Right renal cortex interstitium (tissue), 3 donors: ENCODE measurements around the gene PRRC2A. TPM values are rescaled to one million over a fixed set of nuclear protein-coding genes. Genes with fewer than 3 reads are reported as not detected.

Experiments
- DNase-seq, 3 donors: peaks; one replicate each; pipeline ENCODE4 v3.0.0-alpha.2; 2013; ENCODE audit warnings: low read depth in 3 of 3, low spot score in 2 of 3
- polyA plus RNA-seq, 3 donors: library from polyadenylated mRNA; unstranded; fragments of 120-200 nt; gene quantifications; one replicate each; pipeline ENCODE4 v1.2.1, GENCODE V29; 2013; ENCODE audit not compliant: insufficient read length in 3 of 3

The PRRC2A gene
- polyA plus RNA-seq, 3 donors: 131 to 142 (median 140) TPM

GRCh38 chr6:31663961-31664789 is 43.7 kb downstream of the PRRC2A start:
- DNase-seq: no peak

GRCh38 chr6:31664790-31665500 is 44.4 kb downstream of the PRRC2A start, which contains the start of gene GPANK1:
Gene GPANK1 (minus strand): TSS chr6:31664997. CDS start chr6:31664478, 519 bp downstream.
- DNase-seq: peak in 2 of 3 donors; percentile 89 to 92

DNA sequence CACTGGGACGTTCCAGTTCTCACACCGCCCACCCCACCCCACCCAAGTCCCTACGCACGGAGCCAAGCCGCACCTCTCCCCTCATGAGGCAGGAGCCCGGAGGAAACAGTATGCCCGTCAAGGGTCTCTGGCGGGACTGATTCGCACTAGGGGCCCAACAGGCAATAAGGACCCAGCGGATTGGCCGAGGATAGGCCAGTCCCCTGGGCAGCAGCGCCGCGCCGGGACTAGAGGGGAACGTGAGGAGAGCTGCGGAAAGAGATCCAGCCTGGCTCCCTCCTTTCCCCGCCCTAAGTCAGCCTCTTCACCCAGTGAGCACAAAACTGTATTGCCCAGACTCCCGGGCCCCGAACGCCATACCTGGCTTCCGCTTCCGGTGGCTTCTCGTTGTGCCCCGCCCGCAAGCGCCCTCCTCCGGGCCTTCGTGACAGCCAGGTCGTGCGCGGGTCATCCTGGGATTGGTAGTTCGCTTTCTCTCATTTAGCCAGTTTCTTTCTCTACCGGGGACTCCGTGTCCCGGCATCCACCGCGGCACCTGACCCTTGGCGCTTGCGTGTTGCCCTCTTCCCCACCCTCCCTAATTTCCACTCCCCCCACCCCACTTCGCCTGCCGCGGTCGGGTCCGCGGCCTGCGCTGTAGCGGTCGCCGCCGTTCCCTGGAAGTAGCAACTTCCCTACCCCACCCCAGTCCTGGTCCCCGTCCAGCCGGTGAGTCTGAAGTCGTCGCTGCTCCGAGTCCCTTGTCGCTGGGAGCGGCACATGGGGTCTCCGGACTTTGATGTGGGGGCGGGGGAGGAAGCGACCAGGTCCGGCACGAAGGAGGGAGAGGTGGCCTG is 45.2 kb downstream of the PRRC2A start, which contains the start of gene CSNK2B:
CSNK2B (plus strand) TSS at position 580 of the 836 bp plus-strand sequence. CDS start 752 bp downstream, outside the sequence.
- peak in 2 of 3 donors; percentile 90 to 96 for DNase-seq

DNA sequence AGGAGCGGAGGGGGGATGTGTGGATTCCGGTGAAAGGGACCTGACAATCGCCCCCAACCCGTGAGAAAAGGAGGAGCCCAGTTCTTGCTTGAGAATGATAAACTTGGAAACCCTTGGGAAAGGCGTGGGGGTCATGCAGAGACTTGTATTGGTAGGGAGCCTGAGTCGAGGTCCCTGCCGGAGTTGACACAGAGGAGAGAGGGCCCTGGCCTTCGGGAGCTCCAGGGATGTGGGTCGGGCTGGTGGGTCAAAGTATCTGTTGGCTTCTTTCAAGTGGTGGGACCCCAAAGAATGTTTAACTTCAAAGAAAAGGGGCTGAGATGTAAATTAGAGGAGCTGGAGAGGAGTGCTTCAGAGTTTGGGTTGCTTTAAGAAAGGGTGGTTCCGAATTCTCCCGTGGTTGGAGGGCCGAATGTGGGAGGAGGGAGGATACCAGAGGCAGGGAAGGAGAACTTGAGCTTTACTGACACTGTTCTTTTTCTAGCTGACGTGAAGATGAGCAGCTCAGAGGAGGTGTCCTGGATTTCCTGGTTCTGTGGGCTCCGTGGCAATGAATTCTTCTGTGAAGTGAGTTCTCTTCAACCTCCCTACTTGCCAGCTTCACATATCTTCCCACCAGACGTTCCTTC is 45.9 kb downstream of the PRRC2A start:
- no peak for DNase-seq

- DNase-seq: no peak
These were observed 49.2 kb downstream of the PRRC2A start, which contains the start of gene LY6G5B for GRCh38 chr6:31669676-31670075. Gene LY6G5B (plus strand): TSS chr6:31669976. CDS start chr6:31670951, 975 bp downstream.

DNA sequence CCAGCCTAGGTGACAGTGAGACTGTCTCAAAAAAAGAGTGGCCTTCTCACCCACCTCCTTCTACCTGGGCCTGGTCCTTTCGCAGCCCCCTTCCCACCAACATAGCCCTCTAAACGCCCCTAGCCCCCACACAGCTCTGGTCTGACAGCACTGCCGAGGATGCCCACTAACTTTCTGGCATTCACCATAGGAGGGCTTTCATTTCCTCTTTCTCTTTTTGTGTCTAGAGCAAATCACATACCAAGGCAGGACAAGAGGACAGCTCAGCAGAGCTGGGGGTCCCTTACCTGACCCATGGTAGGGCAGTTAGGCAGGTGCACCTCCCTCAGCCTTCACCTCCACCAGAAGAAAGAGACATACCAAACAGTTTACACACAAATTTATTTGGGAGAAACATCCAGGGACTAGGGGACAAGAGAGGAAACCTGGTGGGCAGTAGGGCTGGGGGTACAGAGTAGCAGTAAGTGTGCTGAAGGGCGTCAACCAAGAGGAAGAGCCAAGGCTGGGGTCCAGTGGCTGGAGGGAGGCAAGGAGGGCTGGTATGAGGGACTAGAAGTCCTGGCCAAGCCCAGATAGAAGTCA is 55.9 kb downstream of the PRRC2A start:
- DNase-seq: no peak

GRCh38 chr6:31676904-31677303 is 56.4 kb downstream of the PRRC2A start:
- no peak for DNase-seq

DNA sequence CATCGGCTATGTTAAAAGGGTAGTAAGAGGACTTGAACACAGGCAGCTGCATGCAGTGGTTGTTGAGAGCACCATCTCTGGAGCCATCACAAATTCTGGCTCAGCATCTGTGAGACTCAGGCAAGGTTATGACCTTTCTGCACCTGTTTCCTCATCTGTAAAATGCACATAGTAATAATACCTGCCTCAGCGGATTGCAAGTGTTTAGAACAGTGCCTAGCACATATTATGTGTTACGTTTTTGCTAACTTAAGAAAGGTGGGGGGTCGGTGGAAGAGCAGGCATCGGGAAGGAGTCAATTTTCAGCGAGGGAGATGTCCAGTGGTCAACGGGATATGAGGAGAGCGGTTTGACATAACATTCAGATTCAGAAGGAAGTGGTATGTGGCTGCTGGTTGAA is 57.4 kb downstream of the PRRC2A start:
- no peak for DNase-seq

GRCh38 chr6:31680226-31681134 is 60.0 kb downstream of the PRRC2A start, which contains the start of gene LY6G5C:
Gene LY6G5C (minus strand): TSS chr6:31681067. CDS start chr6:31680373, 694 bp downstream.
- no peak for DNase-seq

GRCh38 chr6:31681135-31681671 is 60.7 kb downstream of the PRRC2A start:
- DNase-seq: no peak

- DNase-seq: no peak
These were observed 63.1 kb downstream of the PRRC2A start for GRCh38 chr6:31683591-31683990.

DNA sequence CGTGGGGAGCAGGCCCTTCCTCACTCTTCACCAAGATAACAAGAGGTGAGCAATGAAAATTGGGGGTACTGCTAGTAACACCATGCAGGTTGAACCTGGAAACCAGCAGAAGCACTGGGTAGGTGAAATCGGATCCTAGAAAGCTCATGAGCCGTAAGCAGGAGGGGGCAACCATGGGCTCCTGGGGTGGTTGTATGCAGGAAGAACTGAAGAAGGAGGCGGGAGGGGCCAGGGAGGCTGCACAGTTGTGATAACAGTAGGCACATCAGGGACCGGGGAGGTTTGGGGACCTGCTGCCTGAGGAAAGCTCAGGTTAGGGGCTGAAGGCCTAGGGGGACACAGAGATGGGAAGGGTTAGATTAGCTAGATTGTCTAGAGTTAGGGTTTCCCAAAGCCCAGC is 66.0 kb downstream of the PRRC2A start:
- DNase-seq: no peak

DNA sequence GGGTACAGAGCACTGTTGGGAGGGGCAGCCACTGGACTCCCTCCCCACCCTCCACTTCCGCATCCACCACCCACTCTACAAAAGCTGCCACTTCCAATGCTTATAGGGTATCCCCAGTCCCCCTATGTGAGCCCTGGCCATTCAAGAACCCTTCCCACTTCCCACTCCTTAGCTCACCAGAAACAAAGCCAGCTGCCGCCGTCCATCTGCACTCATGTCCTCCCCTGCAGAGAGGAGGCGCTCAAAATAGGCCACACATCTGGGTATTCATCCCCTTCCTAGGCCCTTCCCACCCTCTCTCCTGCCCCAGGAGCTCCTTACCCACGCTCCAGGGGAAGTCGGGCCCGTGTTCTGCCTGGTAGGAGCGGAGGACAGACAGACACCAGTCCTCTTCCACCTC is 66.8 kb downstream of the PRRC2A start:
- no peak for DNase-seq

Other genes starting within 250 kb of the PRRC2A start
- 10 to 100 TPM in 1 of 3 donors, 1 to 10 TPM in 2; 3.4 to 10.5 (median 6.9) TPM for gene MICA, start 217.1 kb upstream of the PRRC2A start, polyA plus RNA-seq
- 1 to 10 TPM; 1.0 to 1.4 (median 1.2) TPM for gene MICB, start 122.6 kb upstream of the PRRC2A start, polyA plus RNA-seq
- gene MCCD1, start 91.8 kb upstream of the PRRC2A start, polyA plus RNA-seq: 10 to 100 TPM; 13.6 to 24.1 (median 17.7) TPM
- gene DDX39B, start 78.7 kb upstream of the PRRC2A start, polyA plus RNA-seq: 100 to 1,000 TPM; 509 to 546 (median 538) TPM
- gene ATP6V1G2, start 74.1 kb upstream of the PRRC2A start, polyA plus RNA-seq: 1 to 10 TPM; 5.7 to 7.5 (median 7.3) TPM
- 10 to 100 TPM; 17.6 to 19.3 (median 19.1) TPM for gene NFKBIL1, start 73.1 kb upstream of the PRRC2A start, polyA plus RNA-seq
- under 1 TPM; 0.13 to 0.15 (median 0.14) TPM for gene LTA, start 48.4 kb upstream of the PRRC2A start, polyA plus RNA-seq
- gene TNF, start 45.1 kb upstream of the PRRC2A start, polyA plus RNA-seq: under 1 TPM; 0.16 to 0.31 (median 0.19) TPM
- gene LTB, start 38.3 kb upstream of the PRRC2A start, polyA plus RNA-seq: 1 to 10 TPM in 2 of 3 donors, under 1 TPM in 1; 0.89 to 1.4 (median 1.2) TPM
- gene LST1, start 34.4 kb upstream of the PRRC2A start, polyA plus RNA-seq: 1 to 10 TPM; 4.9 to 6.5 (median 5.2) TPM
- gene NCR3, start 27.7 kb upstream of the PRRC2A start, polyA plus RNA-seq: under 1 TPM in 1 of 3 donors, not detected in 2; 0.16 TPM
- gene AIF1, start 5.5 kb upstream of the PRRC2A start, polyA plus RNA-seq: 10 to 100 TPM; 87.4 to 99.7 (median 94.8) TPM
- 100 to 1,000 TPM; 212 to 228 (median 226) TPM for gene BAG6, start 31.9 kb downstream of the PRRC2A start, polyA plus RNA-seq
- gene APOM, start 35.2 kb downstream of the PRRC2A start, polyA plus RNA-seq: 100 to 1,000 TPM in 2 of 3 donors, 10 to 100 TPM in 1; 91.6 to 131 (median 120) TPM
- 10 to 100 TPM; 19.4 to 20.7 (median 20.4) TPM for gene C6orf47, start 40.1 kb downstream of the PRRC2A start, polyA plus RNA-seq
- 10 to 100 TPM; 29.5 to 31.0 (median 30.8) TPM for gene GPANK1, start 44.3 kb downstream of the PRRC2A start, polyA plus RNA-seq
- gene CSNK2B, start 45.4 kb downstream of the PRRC2A start, polyA plus RNA-seq: 100 to 1,000 TPM; 234 to 239 (median 236) TPM
- 10 to 100 TPM; 10.4 to 15.6 (median 12.0) TPM for gene LY6G5B, start 49.3 kb downstream of the PRRC2A start, polyA plus RNA-seq
- gene LY6G5C, start 60.4 kb downstream of the PRRC2A start, polyA plus RNA-seq: 1 to 10 TPM; 2.4 to 3.2 (median 2.5) TPM
- gene ABHD16A, start 82.6 kb downstream of the PRRC2A start, polyA plus RNA-seq: 10 to 100 TPM; 54.8 to 57.3 (median 55.2) TPM
- 1 to 10 TPM in 1 of 3 donors, under 1 TPM in 2; 0.44 to 1.5 (median 0.98) TPM for gene LY6G6F, start 86.2 kb downstream of the PRRC2A start, polyA plus RNA-seq
- under 1 TPM in 1 of 3 donors, not detected in 2; 0.34 TPM for gene LY6G6D, start 94.6 kb downstream of the PRRC2A start, polyA plus RNA-seq
- under 1 TPM; 0.18 to 0.28 (median 0.22) TPM for gene LY6G6C, start 101.0 kb downstream of the PRRC2A start, polyA plus RNA-seq
- 1 to 10 TPM; 1.1 to 2.3 (median 1.4) TPM for gene MPIG6B, start 102.7 kb downstream of the PRRC2A start, polyA plus RNA-seq
- gene DDAH2, start 108.6 kb downstream of the PRRC2A start, polyA plus RNA-seq: 100 to 1,000 TPM; 157 to 166 (median 162) TPM
- gene CLIC1, start 115.8 kb downstream of the PRRC2A start, polyA plus RNA-seq: 100 to 1,000 TPM; 313 to 334 (median 325) TPM
- 10 to 100 TPM; 13.8 to 16.7 (median 15.3) TPM for gene MSH5, start 119.3 kb downstream of the PRRC2A start, polyA plus RNA-seq
- 1 to 10 TPM; 2.1 to 7.4 (median 6.0) TPM for gene SAPCD1, start 141.9 kb downstream of the PRRC2A start, polyA plus RNA-seq
- gene VWA7, start 156.6 kb downstream of the PRRC2A start, polyA plus RNA-seq: 1 to 10 TPM; 6.8 to 9.4 (median 8.5) TPM
- gene VARS1, start 175.0 kb downstream of the PRRC2A start, polyA plus RNA-seq: 10 to 100 TPM; 57.2 to 59.4 (median 58.1) TPM
- 10 to 100 TPM; 86.8 to 93.1 (median 87.3) TPM for gene LSM2, start 186.3 kb downstream of the PRRC2A start, polyA plus RNA-seq
- 1 to 10 TPM; 4.1 to 4.3 (median 4.3) TPM for gene HSPA1L, start 194.6 kb downstream of the PRRC2A start, polyA plus RNA-seq
- 100 to 1,000 TPM in 1 of 3 donors, 10 to 100 TPM in 2; 83.5 to 115 (median 87.1) TPM for gene HSPA1A, start 194.8 kb downstream of the PRRC2A start, polyA plus RNA-seq
- gene HSPA1B, start 207.0 kb downstream of the PRRC2A start, polyA plus RNA-seq: 100 to 1,000 TPM; 112 to 164 (median 134) TPM
- 10 to 100 TPM; 69.0 to 89.7 (median 77.5) TPM for gene NEU1, start 242.1 kb downstream of the PRRC2A start, polyA plus RNA-seq